ENCODE measurements around the gene OBSCN.

The OBSCN gene

GRCh38 chr1:228338521-228339051 lies 130.7 kb downstream of the OBSCN start:
- TF ChIP-seq ZFX (IDR thresholded peaks at IDR 0.05; ENCODE audit: borderline replicate concordance) (no peak), CTCF (IDR thresholded peaks at IDR 0.05) (no peak)
- no peak overlapping the region for H3K27ac ChIP-seq

- no peak overlapping the region for H3K27ac ChIP-seq
- TF ChIP-seq ZFX (IDR thresholded peaks at IDR 0.05; ENCODE audit: borderline replicate concordance) (no peak), CTCF (IDR thresholded peaks at IDR 0.05) (no peak)
Observed at GRCh38 chr1:228339059-228339704, 131.3 kb downstream of the OBSCN start.

GRCh38 chr1:228339766-228340685 lies 132.2 kb downstream of the OBSCN start:
- no peak overlapping the region for H3K27ac ChIP-seq
- TF ChIP-seq ZFX (IDR thresholded peaks at IDR 0.05; ENCODE audit: borderline replicate concordance): no peak
- TF ChIP-seq CTCF (IDR thresholded peaks at IDR 0.05): no peak

- no peak overlapping the region for H3K27ac ChIP-seq
- TF ChIP-seq ZFX (IDR thresholded peaks at IDR 0.05; ENCODE audit: borderline replicate concordance): no peak
- TF ChIP-seq CTCF (IDR thresholded peaks at IDR 0.05): peak; percentile 40
Observed at GRCh38 chr1:228340686-228341449, 133.0 kb downstream of the OBSCN start.

- H3K27ac ChIP-seq: no peak overlapping the region
- TF ChIP-seq CTCF (IDR thresholded peaks at IDR 0.05) (no peak), ZFX (IDR thresholded peaks at IDR 0.05; ENCODE audit: borderline replicate concordance) (no peak)
Observed at GRCh38 chr1:228341450-228341813, 133.6 kb downstream of the OBSCN start.

- H3K27ac ChIP-seq: no peak overlapping the region
- TF ChIP-seq ZFX (IDR thresholded peaks at IDR 0.05; ENCODE audit: borderline replicate concordance) (no peak), CTCF (IDR thresholded peaks at IDR 0.05) (no peak)
Observed at GRCh38 chr1:228341814-228342626, 134.2 kb downstream of the OBSCN start.

Measured in 22Rv1 (cell line).